Measurements from ENCODE around the gene NCSTN.

Gene NCSTN

DNA sequence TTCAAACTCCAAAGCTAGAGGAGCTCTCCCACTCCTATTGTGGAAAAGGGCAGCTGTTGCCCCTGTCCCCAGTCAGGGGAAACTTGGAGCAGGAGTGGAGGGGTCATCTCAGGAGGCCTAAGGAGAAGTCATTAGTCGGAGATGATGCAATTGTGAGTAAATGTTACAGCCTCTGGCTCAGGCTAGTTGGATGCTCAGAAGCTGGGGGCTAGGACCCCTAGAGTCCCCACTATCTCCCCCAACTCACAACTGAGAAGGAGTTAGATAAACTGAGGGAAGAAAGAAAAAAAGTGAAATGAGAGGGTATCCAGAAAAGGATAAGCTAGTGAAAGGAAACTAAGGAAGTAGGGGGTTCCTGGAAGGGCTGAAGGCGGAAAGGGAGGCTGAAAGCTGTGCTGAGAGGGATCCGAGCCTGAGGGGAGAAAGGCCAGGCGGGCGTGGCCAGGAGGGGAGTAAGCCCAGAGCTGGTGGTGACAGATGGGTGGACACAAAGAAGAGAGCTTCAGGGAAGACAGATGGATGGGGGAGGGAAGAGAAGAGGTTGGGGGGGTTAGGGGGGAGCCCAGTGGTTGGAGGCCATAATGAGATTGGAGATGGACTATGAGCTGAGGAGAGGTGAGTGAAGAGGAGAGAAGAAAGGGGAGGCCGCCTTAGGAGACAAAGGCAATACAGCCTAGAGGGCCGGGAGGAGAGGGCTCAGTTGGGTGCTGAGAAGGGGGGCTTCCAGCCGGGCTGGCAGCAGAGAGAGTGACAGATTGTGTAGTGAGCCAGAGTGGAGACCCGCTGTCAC is 19.2 kb downstream of the NCSTN start:
- Histone ChIP-seq H3K79me2 (ENCODE audit: low read length) (no peaks in the 10 kb centered on the region), H3K27ac (ENCODE audit: low read length) (no peak overlapping the region), H3K4me3 (ENCODE audit: low read length) (no peak overlapping the region), H3K4me2 (ENCODE audit: low read length) (no peak overlapping the region), H3K4me1 (ENCODE audit: low read length) (no peaks in the 10 kb centered on the region), H4K20me1 (ENCODE audit: insufficient read depth, low read length) (no peaks in the 10 kb centered on the region), H3K9ac (ENCODE audit: low read length) (no peak overlapping the region), H3K9me3 (ENCODE audit: insufficient read depth, low read length) (no peaks in the 10 kb centered on the region), H3K36me3 (replicated peaks; ENCODE audit: low read depth, low read length) (peaks cover 40% of the 10 kb centered on the region), H3K27me3 (ENCODE audit: low read depth, low read length) (no peaks in the 10 kb centered on the region), H2AFZ (ENCODE audit: low read depth, low read length) (no peak overlapping the region)
- TF ChIP-seq EZH2phosphoT487 (IDR thresholded peaks at IDR 0.05; ENCODE audit: low read depth): no peak
- TF ChIP-seq, protein P1, sequence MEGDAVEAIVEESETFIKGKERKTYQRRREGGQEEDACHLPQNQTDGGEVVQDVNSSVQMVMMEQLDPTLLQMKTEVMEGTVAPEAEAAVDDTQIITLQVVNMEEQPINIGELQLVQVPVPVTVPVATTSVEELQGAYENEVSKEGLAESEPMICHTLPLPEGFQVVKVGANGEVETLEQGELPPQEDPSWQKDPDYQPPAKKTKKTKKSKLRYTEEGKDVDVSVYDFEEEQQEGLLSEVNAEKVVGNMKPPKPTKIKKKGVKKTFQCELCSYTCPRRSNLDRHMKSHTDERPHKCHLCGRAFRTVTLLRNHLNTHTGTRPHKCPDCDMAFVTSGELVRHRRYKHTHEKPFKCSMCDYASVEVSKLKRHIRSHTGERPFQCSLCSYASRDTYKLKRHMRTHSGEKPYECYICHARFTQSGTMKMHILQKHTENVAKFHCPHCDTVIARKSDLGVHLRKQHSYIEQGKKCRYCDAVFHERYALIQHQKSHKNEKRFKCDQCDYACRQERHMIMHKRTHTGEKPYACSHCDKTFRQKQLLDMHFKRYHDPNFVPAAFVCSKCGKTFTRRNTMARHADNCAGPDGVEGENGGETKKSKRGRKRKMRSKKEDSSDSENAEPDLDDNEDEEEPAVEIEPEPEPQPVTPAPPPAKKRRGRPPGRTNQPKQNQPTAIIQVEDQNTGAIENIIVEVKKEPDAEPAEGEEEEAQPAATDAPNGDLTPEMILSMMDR (IDR thresholded peaks at IDR 0.05; ENCODE audit: low read depth, low read length): no peak

DNA sequence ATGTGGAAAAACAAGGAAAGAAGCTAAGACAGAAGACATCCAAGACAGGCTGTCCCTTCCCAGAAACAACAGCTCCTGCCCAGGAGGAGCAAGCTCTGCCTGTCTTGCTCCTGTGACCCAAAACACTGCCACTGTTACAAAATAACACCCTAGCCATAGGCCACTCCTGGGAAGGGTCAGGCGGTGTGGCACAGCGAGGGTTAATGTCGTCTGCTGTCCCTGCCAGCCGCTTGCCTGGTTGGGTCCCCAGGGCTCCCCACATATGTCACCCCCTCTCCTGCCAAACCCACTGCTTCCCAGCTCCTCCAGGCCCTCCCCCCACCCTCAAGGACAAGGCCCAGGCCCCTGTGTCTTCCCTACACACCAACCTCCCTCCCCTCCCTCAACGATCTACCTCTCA is 19.8 kb downstream of the NCSTN start:
- no peak overlapping the region for H3K4me3 ChIP-seq (ENCODE audit: low read length)
- H3K36me3 ChIP-seq (replicated peaks; ENCODE audit: low read depth, low read length): peaks cover 35% of the 10 kb centered on the region
- no peak overlapping the region for H3K27ac ChIP-seq (ENCODE audit: low read length)
- no peaks in the 10 kb centered on the region for H3K79me2 ChIP-seq (ENCODE audit: low read length)
- no peaks in the 10 kb centered on the region for H3K27me3 ChIP-seq (ENCODE audit: low read depth, low read length)
- no peak overlapping the region for H3K9ac ChIP-seq (ENCODE audit: low read length)
- no peaks in the 10 kb centered on the region for H4K20me1 ChIP-seq (ENCODE audit: insufficient read depth, low read length)
- no peak for TF ChIP-seq EZH2phosphoT487 (IDR thresholded peaks at IDR 0.05; ENCODE audit: low read depth)
- TF ChIP-seq, protein P1 (IDR thresholded peaks at IDR 0.05; ENCODE audit: low read depth, low read length): no peak
- H3K9me3 ChIP-seq (ENCODE audit: insufficient read depth, low read length): no peaks in the 10 kb centered on the region
- H3K4me1 ChIP-seq (ENCODE audit: low read length): no peaks in the 10 kb centered on the region
- no peak overlapping the region for H3K4me2 ChIP-seq (ENCODE audit: low read length)
- no peak overlapping the region for H2AFZ ChIP-seq (ENCODE audit: low read depth, low read length)

DNA sequence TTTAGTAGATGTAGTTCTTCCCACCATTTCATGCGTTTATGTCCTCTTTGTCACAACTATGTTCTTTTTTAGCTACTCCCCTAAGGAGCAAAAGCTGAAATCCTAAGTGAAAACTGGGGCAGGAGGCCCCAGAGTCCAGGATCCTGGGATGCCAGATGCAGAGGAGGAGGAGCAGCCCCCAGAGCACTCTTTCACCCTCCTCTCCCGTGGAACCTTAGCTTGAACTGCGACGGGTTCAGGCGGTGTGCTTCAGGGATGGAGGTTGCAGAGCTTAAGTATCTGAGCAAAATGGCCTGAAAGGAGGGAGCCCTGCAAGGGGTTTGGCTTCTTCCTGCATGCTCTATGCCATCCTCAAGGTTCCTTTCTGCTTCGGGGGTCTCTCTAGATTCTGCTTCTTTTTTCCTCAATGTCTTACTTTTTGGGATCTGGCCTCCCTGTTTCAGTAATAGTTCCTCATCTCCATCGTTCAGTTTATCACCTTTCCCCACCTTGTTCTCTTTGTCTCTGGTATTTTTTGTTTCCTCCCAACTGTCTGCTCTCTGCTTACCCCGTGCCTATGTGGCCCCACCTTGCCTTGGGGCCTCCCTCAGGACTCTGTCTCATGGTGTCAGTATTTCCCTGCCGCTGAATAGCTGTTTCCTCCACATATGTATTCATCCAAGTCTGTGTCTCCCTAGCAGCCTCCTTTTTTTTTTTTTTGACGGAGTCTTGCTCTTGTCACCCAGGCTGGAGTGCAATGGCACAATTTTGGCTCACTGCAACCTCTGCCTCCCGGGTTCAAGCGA is 21.0 kb downstream of the NCSTN start:
- Histone ChIP-seq H4K20me1 (ENCODE audit: insufficient read depth, low read length) (no peaks in the 10 kb centered on the region), H3K4me2 (ENCODE audit: low read length) (no peak overlapping the region), H3K9me3 (ENCODE audit: insufficient read depth, low read length) (no peaks in the 10 kb centered on the region), H3K4me1 (ENCODE audit: low read length) (no peaks in the 10 kb centered on the region), H3K36me3 (replicated peaks; ENCODE audit: low read depth, low read length) (peaks cover 29% of the 10 kb centered on the region), H3K9ac (ENCODE audit: low read length) (no peak overlapping the region), H3K27ac (ENCODE audit: low read length) (no peak overlapping the region), H3K79me2 (ENCODE audit: low read length) (no peaks in the 10 kb centered on the region), H2AFZ (ENCODE audit: low read depth, low read length) (no peak overlapping the region), H3K27me3 (ENCODE audit: low read depth, low read length) (no peaks in the 10 kb centered on the region), H3K4me3 (ENCODE audit: low read length) (no peak overlapping the region)
- no peak for TF ChIP-seq EZH2phosphoT487 (IDR thresholded peaks at IDR 0.05; ENCODE audit: low read depth)
- TF ChIP-seq, protein P1 (IDR thresholded peaks at IDR 0.05; ENCODE audit: low read depth, low read length): no peak

DNA sequence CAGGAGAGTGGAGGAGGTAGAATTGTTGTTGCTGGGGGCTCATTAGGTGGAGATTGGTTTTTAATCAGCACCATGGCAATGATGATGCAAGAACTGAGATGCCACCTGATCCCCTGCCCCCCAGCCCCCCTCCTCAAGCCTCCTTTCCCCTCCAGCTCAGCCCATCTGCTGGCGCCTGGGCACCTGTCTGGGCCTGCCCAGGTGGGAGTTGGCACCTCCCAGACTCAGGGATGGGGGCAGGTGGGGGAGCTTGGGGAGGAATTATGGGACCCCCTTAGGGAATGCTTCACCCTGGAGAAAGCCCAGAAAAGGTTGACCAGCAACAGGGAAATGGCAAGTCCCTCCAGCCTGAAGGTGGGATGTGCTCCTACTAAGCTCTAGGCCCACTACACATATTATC is 22.1 kb downstream of the NCSTN start:
- Histone ChIP-seq H3K79me2 (ENCODE audit: low read length) (no peaks in the 10 kb centered on the region), H3K27ac (ENCODE audit: low read length) (no peak overlapping the region), H3K4me2 (ENCODE audit: low read length) (no peak overlapping the region), H3K9ac (ENCODE audit: low read length) (no peak overlapping the region), H3K27me3 (ENCODE audit: low read depth, low read length) (no peaks in the 10 kb centered on the region), H4K20me1 (ENCODE audit: insufficient read depth, low read length) (no peaks in the 10 kb centered on the region), H2AFZ (ENCODE audit: low read depth, low read length) (no peak overlapping the region), H3K4me1 (ENCODE audit: low read length) (no peaks in the 10 kb centered on the region), H3K9me3 (ENCODE audit: insufficient read depth, low read length) (no peaks in the 10 kb centered on the region), H3K4me3 (ENCODE audit: low read length) (no peak overlapping the region), H3K36me3 (replicated peaks; ENCODE audit: low read depth, low read length) (peaks cover 18% of the 10 kb centered on the region)
- TF ChIP-seq EZH2phosphoT487 (IDR thresholded peaks at IDR 0.05; ENCODE audit: low read depth): no peak
- TF ChIP-seq, protein P1 (IDR thresholded peaks at IDR 0.05; ENCODE audit: low read depth, low read length): no peak

Data from OCI-LY3 (cell line).